GM10248 (cell line): ENCODE measurements around the gene MYT1.

Experiments
- CTCF ChIA-PET: fragments of 300-600 bp; sonication (Branson Sonifier 250); formaldehyde crosslinking; extraction: SDS; loops from one replicate; lab custom pipeline; 2021; ENCODE audit warnings: antibody characterized with exemption; lab: Yijun Ruan, JAX
- POLR2A ChIA-PET: fragments of 350-650 bp; sonication (Branson Sonifier 250); formaldehyde crosslinking; extraction: SDS; loops from one replicate; lab custom pipeline; 2020; ENCODE audit warnings: antibody characterized with exemption; lab: Yijun Ruan, JAX
- DNase-seq: peaks from one replicate; pipeline ENCODE4 v3.0.0; 2012; ENCODE audit errors: extremely low spot score
- TF ChIP-seq, protein P1 (sequence below): IDR thresholded peaks from 2 replicates; pipeline ENCODE4 v1.5.1; 2012; ENCODE audit warnings: mild to moderate bottlenecking, low read depth; ENCODE audit errors: extremely low read depth, missing control alignments, control extremely low read depth

Gene MYT1

DNA sequence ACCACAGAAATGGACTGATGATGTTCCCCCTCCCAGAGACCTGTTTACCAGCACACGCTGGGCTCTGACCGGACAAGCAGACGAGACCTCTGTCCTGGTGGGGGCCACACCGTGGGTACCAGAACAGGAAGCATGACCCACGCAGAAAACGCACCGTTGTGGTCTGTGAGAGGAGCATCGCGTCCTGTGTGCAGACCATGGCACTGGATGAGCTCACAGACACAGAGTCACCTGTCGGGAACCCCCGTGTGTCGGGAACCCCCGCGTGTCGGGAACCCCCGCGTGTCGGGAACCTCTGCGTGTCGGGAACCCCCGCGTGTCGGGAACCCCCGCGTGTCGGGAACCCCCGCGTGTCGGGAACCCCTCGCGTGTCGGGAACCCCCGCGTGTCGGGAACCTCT lies 37.4 kb downstream of the MYT1 start:
- ChIA-PET POLR2A (no interaction called here), CTCF (interaction anchor here (1.3 to 1.4 kb wide), 2 partner anchors 9 to 14 kb away, joined by 3 to 4 read pairs; no protein-coding TSS in a partner anchor)
- no peak for DNase-seq
- TF ChIP-seq, protein P1, sequence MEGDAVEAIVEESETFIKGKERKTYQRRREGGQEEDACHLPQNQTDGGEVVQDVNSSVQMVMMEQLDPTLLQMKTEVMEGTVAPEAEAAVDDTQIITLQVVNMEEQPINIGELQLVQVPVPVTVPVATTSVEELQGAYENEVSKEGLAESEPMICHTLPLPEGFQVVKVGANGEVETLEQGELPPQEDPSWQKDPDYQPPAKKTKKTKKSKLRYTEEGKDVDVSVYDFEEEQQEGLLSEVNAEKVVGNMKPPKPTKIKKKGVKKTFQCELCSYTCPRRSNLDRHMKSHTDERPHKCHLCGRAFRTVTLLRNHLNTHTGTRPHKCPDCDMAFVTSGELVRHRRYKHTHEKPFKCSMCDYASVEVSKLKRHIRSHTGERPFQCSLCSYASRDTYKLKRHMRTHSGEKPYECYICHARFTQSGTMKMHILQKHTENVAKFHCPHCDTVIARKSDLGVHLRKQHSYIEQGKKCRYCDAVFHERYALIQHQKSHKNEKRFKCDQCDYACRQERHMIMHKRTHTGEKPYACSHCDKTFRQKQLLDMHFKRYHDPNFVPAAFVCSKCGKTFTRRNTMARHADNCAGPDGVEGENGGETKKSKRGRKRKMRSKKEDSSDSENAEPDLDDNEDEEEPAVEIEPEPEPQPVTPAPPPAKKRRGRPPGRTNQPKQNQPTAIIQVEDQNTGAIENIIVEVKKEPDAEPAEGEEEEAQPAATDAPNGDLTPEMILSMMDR: no peak

DNA sequence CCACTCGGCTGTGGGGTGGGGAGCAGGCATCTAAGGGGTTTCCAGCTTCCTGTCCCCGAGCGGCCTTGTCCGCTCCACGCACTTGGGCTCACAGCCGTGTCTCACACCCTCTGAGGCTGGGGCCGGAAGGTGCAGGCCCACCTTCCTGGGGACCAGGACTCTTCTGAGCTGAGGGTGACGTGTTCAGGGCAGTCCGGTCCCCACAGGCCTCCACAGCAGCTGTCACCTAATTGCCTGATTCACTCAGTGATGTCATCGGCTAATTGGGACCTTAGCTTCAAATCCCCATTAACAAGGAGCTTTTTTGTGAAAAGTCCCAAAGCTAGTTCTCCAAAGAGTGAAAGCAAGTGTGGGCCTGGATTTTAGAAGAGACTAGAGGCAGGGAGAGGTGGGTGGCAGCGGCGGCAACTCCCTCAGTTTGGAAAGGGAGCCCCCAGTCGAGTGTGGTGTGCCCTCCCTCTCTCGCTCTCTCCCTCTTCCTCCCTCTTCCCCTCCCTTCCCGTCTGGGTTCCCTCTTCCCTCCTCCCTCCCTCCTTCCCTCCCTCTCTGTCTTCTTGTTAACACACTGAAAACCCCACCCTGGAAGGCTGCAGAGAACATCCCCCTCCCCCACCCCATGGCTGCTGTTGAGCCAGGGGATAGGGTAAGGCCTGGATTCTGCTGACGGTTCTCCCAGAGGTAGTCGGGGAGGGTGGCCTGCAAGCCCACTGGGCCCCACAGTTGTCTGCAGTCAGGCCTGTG lies 39.0 kb downstream of the MYT1 start:
- no peak for DNase-seq
- TF ChIP-seq, protein P1: no peak
- CTCF ChIA-PET: interaction anchor here (1.0 to 1.4 kb wide), 3 partner anchors 11 to 83 kb away, joined by 3 to 4 read pairs (median 3); no protein-coding TSS in a partner anchor
- POLR2A ChIA-PET: interaction anchor here (0.6 kb wide), 1 partner anchor 1816 kb away, joined by 6 read pairs; the partner anchor contains the start of gene RPS21

DNA sequence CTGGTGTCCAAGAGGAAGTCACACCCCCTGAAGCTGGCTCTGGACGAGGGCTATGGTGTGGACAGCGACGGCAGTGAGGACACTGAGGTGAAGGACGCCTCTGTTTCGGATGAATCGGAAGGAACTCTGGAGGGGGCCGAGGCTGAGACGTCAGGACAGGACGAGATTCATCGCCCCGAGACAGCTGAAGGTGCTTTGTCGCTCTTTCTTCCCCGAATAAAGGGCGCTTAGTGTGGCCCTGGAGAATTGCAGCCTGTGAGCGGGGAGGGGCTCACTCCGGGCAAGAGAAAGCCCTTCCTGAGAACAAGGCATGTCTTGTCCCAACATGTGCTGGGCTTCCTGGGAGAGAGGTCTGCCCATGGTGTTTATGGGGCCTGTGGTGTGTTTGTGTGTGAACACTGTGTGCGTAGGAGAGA lies 41.4 kb downstream of the MYT1 start:
- no peak for DNase-seq
- ChIA-PET CTCF (no interaction called here), POLR2A (no interaction called here)
- TF ChIP-seq, protein P1: no peak

DNA sequence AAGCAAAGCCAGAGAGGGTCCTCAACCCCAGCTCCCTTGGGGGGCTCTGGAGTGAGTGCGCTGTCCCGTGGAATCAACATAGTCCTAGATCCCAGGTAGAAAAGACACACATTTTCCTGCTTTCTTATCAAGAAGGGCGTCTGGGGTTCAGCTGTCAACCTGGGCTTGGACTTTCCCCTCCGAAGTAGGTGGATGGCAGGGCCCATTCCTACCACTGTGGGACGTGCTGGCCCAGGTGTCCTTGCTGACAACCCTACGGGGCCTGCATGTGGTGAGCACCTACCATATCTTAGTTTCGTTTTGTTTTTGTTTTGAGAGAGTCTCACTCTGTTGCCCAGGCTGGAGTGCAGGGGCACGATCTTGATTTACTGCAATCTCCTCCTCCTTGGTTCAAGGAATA lies 42.4 kb downstream of the MYT1 start:
- no peak for DNase-seq
- ChIA-PET POLR2A (no interaction called here), CTCF (no interaction called here)
- TF ChIP-seq, protein P1: no peak

DNA sequence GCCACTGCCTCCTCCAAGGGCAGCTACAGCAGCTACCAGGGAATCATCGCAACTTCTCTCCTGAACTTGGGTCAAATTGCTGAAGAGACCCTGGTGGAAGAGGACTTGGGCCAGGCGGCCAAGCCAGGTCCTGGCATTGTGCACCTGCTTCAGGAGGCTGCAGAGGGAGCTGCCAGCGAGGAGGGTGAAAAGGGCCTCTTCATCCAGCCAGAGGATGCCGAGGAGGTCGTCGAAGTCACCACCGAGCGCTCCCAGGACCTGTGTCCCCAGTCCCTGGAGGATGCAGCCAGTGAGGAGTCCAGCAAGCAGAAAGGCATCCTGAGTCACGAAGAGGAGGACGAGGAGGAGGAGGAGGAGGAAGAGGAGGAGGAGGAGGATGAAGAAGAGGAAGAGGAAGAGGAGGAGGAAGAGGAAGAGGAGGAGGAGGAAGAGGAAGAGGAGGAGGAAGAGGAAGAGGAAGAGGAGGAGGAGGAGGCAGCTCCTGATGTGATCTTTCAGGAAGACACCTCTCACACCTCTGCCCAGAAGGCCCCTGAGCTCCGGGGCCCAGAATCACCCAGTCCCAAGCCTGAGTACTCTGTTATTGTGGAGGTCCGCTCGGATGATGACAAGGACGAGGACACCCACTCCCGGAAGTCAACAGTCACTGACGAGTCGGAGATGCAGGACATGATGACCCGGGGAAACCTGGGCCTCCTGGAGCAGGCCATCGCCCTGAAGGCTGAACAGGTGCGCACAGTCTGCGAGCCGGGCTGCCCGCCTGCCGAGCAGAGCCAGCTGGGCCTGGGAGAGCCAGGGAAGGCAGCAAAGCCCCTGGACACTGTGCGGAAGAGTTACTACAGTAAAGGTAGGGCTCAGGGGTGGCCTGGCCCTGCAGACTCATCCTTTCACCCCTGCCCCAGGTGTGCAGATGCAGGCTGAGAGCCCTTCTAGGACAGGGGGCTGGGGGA lies 43.7 kb downstream of the MYT1 start:
- CTCF ChIA-PET: no interaction called here
- TF ChIP-seq, protein P1: no peak
- POLR2A ChIA-PET: no interaction called here
- DNase-seq: no peak

DNA sequence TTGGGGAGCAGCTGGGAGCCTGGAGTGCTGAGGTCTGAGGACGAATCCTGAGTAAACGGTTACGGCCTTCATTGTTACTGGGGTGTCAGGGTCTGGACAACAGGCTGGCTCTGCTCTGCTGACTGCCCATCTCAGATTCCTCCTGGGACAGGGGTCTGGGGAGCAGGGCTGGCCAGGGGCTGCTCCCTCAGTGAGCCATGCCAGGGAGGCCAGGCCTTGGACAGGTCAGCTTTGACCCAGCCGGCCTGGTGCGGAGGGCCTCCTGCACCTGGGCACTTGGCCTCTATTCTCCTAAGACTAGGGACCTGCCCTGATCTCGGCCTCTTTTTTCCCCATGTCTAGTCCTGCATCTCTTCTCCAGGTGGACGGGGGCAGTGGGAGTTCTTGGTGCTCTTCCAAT lies 44.9 kb downstream of the MYT1 start:
- TF ChIP-seq, protein P1: no peak
- ChIA-PET CTCF (no interaction called here), POLR2A (no interaction called here)
- no peak for DNase-seq
